ENCODE results near the gene TSC22D2.
A peak's percentile ranks its signal among the peaks of the same experiment; 100 is the strongest.

Gene TSC22D2

GRCh38 chr3:150408221-150409124 is at the start of gene TSC22D2:
TSS of gene TSC22D2 (plus strand) at chr3:150408298. CDS start at chr3:150409351, 1,053 bp downstream.
- peak; percentile 93 for DNase-seq

GRCh38 chr3:150359381-150359780 is 48.7 kb upstream of the TSC22D2 start:
- DNase-seq: no peak

GRCh38 chr3:150360966-150361365 is 47.1 kb upstream of the TSC22D2 start:
- no peak for DNase-seq

- DNase-seq: no peak
Measured at GRCh38 chr3:150362515-150363302, 45.4 kb upstream of the TSC22D2 start.

- no peak for DNase-seq
Measured at GRCh38 chr3:150363420-150363819, 44.7 kb upstream of the TSC22D2 start.

GRCh38 chr3:150365132-150365604 is 42.9 kb upstream of the TSC22D2 start:
- DNase-seq: no peak

GRCh38 chr3:150367757-150368156 is 40.3 kb upstream of the TSC22D2 start:
- no peak for DNase-seq

GRCh38 chr3:150370122-150370602 is 37.9 kb upstream of the TSC22D2 start:
- no peak for DNase-seq

- no peak for DNase-seq
Measured at GRCh38 chr3:150370999-150371398, 37.1 kb upstream of the TSC22D2 start.

GRCh38 chr3:150371741-150372254 is 36.3 kb upstream of the TSC22D2 start:
- DNase-seq: no peak

- no peak for DNase-seq
Measured at GRCh38 chr3:150372320-150372719, 35.8 kb upstream of the TSC22D2 start.

GRCh38 chr3:150372722-150373121 is 35.4 kb upstream of the TSC22D2 start:
- no peak for DNase-seq

GRCh38 chr3:150373234-150373875 is 34.7 kb upstream of the TSC22D2 start:
- DNase-seq: no peak

GRCh38 chr3:150374975-150375374 is 33.1 kb upstream of the TSC22D2 start:
- no peak for DNase-seq

- no peak for DNase-seq
Measured at GRCh38 chr3:150376001-150376848, 31.9 kb upstream of the TSC22D2 start.

- DNase-seq: no peak
Measured at GRCh38 chr3:150377601-150378300, 30.3 kb upstream of the TSC22D2 start.

- no peak for DNase-seq
Measured at GRCh38 chr3:150378301-150378748, 29.8 kb upstream of the TSC22D2 start.

- no peak for DNase-seq
Measured at GRCh38 chr3:150379469-150379868, 28.6 kb upstream of the TSC22D2 start.

- DNase-seq: peak; percentile 67
Measured at GRCh38 chr3:150384296-150385212, 23.5 kb upstream of the TSC22D2 start.

All from CD4-positive, alpha-beta T cell treated with Interleukin-4 for 4 hours (primary cell).